Hematopoietic multipotent progenitor cell treated with erythropoietin and hydrocortisone succinate and interleukin-3 and kit ligand, for 4 days (in vitro differentiated cells): ENCODE measurements around the gene SPIB.
"Not testable (repeated sequence)": the region's sequence is repeated elsewhere in the genome, so short reads cannot be mapped to it uniquely, and the experiment has no call there.

Source experiments
- DNase-seq: peaks from one replicate; pipeline ENCODE4 v3.0.0-alpha.2; 2015

Gene SPIB

DNA sequence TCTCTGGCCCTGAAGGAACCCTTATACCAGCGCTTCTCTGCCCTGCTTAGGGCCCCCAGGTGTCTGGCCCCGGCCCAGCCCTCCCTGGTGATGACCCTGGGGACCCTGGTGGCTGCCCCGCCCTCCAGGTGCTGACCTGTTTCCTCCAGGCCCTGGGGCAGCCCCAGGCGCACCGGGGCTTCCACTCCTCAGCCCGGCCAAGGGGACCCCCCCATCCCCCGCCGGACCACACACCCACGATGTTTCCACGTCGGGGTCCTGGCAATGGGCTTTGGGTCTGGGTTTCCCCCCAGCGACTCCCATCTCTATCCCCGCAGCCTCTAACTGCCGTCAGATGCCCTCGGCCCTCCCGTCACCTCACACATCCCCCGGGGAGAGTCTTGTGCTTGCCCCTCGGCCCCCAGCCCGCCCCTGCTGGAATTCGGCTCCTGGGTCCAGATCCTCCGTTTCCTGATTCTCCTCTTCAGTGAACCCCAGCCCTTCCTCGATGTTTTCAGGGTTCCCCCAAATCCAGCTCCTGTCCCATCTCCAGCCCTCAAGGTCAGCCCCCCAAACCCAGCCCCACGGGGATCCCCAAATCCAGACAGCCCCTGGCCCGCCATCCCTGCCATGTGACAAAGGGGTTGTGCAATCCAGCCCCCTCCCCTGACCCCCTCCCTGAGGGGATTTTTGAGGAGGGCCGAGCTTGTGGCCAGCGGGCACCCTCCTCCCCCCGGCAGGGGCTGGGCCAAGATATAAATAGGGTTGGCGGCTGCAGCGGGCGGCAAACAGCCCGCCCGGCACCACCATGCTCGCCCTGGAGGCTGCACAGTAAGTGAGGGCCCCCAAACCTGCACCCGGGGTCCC, at the start of gene SPIB:
Gene SPIB (plus strand): TSS at position 763 of the 846 bp plus-strand sequence. CDS start 25 bp downstream, at position 788.
- peak; percentile 50 for DNase-seq

DNA sequence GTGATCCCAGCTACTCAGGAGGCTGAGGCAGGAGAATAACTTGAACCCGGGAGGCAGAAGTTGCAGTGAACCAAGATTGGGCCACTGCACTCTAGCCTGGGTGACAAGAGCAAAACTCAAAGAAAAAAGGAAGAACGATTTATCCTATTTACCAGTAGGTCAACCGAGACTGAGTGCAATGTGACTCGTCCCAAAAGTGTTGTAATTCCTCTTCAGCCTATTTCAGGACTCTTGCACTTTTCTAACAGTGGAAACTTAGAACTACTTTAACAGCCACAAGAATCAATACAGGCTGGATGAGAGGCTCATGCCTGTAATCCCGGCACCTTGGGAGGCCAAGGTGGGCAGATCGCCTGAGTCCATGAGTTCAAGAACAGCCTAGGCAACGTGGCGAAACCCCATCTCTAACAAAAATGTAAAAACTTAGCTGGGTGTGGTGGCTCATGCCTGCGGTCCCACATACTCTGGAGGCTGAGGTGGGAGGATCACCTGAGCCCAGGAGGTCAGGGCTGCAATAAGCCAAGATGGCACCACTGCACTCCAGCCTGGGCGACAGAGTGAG, 46.7 kb upstream of the SPIB start:
- DNase-seq = no peak

DNA sequence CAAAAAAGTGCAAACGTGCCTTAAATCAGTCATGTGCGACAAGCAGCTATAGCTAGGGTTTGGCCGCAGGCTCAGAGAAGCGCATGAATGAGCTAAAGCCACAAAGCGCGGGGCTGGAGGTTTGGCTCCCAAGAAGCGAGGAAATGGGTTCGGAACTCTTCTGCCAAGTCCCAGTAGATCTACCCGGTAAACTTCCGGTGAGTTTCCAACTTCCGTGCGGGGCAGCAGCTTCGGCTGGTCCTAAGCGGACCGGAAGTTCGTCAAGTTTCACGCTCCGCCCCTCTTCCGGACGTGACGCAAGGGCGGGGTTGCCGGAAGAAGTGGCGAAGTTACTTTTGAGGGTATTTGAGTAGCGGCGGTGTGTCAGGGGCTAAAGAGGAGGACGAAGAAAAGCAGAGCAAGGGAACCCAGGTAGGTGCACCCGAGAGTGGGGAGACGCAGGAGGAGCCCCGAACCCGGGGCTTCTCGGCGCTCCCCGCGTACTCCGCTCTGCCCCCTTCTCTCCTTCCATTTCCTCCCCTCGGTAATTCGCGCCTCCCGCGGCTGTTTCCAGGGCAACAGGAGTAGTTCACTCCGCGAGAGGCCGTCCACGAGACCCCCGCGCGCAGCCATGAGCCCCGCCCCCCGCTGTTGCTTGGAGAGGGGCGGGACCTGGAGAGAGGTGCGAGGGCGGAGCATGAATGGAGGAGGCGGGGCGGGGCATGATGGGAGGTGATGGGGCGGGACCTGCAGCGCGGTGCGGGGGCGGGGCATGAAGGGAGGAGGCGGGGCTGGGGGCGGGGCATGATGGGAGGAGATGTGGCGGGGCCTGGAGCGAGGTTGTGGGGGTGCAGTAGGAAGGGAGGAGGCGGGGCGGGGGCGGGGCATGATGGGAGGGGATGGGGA, 42.3 kb upstream of the SPIB start, which contains the start of gene NR1H2:
Gene NR1H2 (plus strand): TSS at position 292 of the 885 bp plus-strand sequence. CDS start 1,149 bp downstream, outside the sequence.
- peak; percentile 99 for DNase-seq

DNA sequence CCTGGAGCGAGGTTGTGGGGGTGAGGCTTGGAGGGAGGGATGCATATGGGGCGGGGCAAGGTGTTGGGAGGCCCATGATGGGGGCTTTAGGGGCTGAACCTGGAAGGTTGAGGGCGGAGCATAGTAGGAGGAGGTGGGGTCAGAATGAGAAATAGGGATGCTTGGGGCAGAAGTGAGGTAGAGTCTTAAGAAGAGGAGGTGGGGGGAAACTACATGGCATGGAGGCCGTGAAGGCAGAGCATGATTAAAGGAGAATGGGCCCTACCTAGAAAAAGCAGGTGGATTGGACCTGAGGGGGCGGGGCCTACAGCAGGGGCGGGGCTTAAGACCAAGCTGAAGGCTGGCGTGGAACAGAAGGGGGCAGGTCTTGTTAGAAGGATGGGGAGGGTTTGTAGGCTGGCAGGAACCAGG, 41.7 kb upstream of the SPIB start:
- DNase-seq = peak; percentile 77

DNA sequence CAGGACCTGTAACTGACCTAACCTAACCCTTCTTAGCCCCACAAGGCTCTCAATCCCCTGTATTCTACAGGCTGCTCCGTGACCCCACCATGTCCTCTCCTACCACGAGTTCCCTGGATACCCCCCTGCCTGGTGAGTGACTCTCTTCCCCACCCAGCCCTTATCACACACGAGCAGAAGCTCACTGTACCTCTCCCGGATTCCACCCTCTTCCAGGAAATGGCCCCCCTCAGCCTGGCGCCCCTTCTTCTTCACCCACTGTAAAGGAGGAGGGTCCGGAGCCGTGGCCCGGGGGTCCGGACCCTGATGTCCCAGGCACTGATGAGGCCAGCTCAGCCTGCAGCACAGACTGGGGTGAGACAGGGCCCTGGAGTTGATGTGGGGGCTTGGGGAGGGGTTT, 41.2 kb upstream of the SPIB start:
- peak; percentile 76 for DNase-seq

DNA sequence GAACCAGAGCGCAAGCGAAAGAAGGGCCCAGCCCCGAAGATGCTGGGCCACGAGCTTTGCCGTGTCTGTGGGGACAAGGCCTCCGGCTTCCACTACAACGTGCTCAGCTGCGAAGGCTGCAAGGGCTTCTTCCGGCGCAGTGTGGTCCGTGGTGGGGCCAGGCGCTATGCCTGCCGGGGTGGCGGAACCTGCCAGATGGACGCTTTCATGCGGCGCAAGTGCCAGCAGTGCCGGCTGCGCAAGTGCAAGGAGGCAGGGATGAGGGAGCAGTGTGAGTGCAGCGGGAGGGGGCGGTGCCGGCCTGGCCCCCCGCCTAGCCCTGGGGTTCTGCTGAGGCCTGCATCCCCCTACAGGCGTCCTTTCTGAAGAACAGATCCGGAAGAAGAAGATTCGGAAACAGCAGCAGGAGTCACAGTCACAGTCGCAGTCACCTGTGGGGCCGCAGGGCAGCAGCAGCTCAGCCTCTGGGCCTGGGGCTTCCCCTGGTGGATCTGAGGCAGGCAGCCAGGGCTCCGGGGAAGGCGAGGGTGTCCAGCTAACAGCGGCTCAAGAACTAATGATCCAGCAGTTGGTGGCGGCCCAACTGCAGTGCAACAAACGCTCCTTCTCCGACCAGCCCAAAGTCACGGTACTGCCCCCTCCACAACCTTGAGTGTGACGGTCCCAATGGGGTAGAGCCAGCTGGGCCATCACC, 40.4 kb upstream of the SPIB start:
- no peak for DNase-seq

DNA sequence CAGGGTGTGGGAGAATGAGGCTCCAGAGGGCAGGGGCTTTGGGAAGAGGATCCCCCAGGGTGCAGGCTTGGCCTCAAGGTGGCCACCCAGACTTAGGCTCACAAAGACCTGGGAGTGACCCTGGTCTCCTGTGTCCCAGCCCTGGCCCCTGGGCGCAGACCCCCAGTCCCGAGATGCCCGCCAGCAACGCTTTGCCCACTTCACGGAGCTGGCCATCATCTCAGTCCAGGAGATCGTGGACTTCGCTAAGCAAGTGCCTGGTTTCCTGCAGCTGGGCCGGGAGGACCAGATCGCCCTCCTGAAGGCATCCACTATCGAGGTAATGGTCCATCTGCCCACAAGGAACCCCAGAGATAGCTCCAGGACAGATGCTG, 39.9 kb upstream of the SPIB start:
- no peak for DNase-seq

DNA sequence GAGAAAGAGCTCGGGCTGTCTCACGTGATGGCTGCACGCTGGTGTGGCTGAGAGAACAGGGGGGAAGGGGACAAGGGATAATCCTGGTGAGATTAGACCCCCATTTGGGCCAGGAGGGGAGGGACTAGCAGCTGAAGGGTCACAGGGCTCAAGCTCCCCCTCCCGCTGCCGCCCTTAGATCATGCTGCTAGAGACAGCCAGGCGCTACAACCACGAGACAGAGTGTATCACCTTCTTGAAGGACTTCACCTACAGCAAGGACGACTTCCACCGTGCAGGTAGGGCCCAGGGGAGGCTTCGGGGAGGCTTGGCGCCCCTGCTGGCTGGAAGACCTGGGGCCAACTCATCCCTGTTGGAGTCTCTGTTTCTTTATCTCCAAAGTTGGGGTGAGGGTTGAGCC, 39.1 kb upstream of the SPIB start:
- DNase-seq = no peak

DNA sequence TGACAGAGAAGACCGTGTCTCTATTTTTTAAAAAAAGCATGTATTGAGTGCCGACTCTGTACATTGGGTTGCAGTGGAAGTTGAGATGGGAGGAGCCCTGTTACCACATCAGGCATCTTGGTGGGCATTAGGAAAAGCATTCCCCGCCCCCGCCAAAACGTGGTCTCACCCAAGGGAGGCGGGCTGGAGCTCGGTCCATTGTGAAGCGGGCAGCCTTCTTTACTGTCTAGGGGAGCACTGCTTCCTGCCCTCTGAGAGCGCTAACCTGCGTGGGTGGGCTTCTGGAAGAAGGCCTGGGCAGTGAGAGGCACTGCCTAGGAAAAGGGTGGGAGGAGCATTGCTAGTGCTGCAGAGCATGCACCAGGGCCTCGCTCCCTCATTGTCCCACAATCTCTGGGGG, 38.6 kb upstream of the SPIB start:
- DNase-seq = no peak

DNA sequence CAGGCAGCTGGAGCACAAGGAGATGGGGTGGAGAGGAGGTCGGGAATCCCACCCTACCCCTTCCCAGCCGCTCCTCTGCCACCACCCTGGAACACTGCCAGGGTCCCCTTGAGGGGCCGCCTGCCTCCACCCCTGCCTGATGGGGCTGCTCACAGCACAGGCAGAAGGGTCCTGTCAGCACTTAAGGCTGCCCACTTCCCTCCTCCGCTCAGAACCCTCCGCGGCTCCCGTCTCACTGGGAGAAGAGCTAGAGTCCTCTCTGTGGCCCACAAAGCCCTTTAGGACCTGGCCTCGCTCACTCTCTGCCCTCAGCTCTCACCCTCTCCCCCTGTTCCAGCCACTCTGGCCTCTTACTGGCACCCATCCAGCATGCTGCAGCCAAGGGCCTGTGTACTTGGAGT, 38.0 kb upstream of the SPIB start:
- no peak for DNase-seq

DNA sequence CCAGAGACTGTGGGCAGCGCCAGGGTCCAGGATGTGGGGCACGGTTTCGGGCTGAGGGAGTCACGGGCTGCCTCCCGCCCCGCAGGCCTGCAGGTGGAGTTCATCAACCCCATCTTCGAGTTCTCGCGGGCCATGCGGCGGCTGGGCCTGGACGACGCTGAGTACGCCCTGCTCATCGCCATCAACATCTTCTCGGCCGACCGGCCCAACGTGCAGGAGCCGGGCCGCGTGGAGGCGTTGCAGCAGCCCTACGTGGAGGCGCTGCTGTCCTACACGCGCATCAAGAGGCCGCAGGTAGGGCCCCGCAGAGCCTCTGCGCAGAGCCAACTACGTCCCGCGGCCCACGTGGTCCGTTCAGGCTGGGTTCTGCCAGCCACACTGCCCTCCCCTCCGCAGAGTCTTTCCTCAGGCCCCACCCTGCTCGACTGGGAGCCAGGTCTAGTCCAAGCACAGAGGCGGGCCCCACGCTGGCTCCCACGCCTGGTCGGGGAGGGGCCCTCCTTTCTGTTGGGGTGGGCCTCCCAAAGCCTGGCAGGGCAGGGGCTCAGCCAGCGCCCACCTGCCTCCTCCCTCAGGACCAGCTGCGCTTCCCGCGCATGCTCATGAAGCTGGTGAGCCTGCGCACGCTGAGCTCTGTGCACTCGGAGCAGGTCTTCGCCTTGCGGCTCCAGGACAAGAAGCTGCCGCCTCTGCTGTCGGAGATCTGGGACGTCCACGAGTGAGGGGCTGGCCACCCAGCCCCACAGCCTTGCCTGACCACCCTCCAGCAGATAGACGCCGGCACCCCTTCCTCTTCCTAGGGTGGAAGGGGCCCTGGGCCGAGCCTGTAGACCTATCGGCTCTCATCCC, 36.6 kb upstream of the SPIB start:
- DNase-seq = no peak

DNA sequence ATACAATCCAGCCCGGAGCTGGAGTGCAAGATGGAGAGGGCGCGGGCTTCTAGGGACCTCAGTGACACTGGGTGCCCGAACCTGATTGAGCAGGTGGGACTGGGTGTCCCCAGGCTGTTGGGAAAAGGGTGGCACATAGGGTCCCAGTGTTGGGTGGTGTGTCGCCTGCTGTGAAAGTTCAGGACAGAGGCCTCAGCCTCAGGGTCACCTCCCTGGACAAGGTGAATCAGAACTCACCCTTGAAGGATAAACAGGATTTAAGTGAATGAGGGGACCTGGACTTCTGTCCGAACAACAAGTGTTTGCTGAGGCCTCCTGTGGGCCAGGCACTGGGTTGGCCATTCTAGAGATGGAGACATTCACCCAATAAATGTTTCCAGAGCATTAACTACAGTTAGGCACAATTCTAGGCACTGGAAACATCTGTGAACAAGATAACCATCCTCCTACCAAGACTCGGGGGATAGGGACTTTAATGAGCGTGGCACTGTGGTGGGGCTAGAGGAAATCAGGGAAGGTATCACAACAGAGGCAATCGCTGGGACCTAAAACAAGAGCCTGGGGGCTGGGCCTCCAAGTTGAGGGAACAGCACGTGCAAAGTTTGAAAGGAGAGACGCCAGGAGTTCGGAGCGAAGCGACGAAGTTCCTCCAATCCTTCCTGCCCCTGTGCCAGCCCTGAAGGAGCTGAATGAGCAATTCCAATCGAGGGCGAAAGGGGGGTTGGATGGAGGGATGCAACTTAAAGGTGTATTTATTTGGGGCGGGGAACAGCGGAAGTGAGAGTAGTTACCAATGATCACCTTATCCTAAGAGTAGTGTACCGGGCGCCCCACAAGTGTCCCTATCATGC, 35.5 kb upstream of the SPIB start:
- DNase-seq = no peak

DNA sequence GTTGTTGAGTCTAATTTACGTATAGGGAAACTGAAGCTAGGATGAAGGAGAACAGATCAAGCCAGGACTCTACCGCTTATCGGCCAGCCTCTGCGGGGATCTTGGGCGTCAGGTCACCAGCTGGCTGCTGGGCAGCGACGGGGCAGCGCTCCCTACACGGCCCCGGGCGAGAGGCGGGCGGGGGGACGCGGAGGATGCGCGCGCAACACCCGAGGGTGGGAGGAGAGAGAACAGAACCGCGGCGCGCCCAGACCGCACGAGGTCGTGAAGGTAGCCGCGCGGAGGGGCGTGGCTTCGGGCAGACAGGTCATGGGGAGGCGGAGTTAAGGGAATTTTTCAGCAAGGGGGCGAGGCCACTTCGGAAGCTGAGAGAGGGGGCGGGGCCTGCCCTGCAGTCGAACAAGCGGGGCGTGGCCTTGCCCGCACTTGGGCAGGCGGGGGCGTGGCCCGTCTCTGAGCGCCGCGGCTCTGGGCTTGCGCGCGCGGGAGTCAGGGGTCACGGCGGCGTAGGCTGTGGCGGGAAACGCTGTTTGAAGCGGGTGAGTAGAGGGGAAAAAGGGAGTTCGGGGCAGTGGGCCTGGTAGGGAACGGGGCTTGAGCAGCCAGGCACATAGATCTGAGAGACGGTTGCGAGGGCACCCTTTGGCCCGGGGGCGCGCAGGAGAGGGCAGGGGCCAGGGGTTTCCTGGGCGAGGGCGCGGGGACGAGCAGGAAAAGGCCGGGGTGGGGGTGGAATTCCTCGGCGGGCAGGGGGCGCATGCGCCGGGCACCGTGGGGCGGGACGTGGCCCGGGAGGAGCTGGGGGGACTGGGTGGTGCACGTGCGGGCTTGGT, 34.7 kb upstream of the SPIB start, which contains the start of gene POLD1:
Gene POLD1 (plus strand): TSS at position 496 of the 833 bp plus-strand sequence. CDS start 14,505 bp downstream, outside the sequence.
- peak; percentile 100 for DNase-seq

DNA sequence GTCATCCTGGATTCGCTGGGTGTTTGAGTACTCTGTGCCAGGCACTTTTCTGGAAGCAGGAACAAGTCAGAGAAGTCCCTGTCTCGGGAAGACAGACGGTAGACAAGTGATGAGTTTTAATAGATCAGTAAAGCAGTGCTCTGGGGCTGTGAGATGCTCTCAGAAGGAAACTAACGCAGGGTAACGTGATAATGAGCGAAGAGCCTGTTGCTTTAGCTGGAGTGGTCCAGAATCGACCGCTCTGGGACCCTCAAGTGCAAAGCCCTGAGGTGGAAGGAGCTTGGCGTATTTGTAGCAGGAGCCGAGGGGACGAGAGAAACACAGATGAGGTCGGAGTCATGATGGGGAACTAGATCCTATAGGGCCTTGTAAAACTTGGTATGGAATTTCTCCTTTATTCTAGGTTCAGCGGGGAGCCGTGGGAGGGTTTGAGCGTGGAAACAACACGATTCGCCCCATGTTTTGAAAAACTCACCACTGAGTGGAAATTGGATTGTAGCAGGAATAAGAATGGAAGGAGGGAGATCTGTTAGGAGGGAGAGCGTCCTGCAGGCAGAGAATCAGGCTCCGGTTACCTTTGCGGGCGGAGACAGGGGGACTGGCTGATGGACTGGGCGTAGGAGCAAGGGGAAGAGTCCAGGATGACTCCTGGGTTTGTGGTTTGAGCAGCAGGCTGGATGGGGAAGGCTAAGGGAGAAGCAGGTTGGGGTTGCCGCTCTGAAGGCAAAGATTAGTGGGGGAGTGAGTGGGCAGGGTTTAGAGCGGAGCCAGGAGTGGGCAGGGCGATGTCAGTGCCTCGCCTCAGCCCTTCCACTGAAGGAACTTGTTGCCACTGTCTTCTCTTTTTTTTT, 33.8 kb upstream of the SPIB start:
- peak; percentile 51 for DNase-seq

DNA sequence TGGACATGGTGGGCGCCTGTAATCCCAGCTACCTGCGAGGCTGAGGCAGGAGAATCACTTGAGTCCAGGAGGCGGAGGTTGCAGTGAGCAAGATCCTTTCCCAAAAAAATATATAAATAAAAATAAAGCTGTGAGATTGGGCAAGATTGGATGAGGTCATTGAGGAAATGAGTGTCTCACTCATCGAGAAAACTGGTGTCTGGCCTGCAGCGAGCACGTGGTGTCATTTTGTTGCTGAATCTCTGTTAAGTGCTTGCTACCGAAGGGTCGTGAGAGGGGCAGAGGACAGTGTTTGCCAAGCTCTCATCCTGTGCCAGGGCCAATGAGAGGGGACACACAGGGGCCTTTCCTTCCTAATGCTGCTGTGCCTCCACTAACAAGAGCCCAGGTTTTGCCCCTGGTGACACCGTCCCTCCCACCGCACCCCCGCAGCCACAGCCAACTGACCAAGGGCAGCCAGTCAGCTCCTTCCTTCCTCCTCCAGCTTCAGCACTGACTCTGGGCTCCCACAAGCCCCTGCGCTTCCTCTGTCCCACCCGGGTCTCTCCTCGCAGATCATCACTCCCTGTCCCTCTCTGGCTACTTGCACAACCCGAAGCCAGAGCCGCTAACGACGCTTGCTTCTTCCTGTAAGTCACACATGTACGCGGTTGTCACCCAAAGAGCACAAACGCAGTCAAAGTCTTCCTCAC, 31.4 kb upstream of the SPIB start:
- peak; percentile 54 for DNase-seq

DNA sequence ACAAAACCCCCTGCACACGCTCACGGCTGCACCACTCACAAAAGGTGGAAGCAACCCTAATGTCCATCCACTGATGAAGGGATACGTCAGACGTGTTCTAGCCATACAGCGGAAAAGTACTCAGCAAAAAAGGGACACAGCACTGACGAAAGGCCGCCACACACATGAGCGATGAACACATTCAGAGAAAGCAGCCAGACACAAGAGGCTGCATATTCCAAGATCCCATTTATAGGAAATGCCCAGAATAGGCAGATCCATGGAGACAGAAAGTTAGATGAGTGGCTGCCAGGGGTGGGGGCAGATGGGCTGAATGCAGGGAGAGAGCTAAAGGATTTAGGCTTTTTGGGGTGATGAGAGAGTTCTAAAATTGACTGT, 30.9 kb upstream of the SPIB start:
- DNase-seq = no peak

DNA sequence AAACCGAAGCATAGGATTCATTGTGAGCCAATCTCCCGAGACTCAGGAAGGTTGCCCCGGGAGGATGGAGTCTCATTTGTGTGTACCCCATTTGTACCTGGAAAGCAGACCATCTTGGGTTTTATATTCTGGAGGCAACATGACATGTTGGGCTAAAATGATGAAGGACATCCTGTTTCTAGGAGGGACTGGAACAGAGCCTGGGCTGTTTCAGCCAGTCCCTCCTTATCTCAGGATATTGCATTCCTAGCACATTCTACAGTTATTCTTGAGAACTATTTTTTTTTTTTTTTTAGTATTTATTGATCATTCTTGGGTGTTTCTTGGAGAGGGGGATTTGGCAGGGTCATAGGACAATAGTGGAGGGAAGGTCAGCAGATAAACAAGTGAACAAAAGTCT, 28.4 kb upstream of the SPIB start:
- DNase-seq = not testable (repeated sequence)

DNA sequence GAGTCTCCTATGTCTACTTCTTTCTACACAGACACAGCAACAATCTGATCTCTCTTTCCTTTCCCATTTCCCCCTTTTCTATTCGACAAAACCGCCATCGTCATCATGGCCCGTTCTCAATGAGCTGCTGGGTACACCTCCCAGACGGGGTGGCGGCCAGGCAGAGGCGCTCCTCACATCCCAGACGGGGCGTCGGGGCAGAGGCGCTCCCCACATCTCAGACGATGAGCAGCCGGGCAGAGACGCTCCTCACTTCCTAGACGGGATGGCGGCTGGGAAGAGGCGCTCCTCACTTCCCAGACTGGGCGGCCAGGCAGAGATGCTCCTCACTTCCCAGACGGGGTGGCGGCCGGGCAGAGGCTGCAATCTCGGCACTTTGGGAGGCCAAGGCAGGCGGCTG, 27.8 kb upstream of the SPIB start:
- not testable (repeated sequence) for DNase-seq
